ENCODE results near the gene CHN2.

CHN2 gene

GRCh38 chr7:29335188-29336083 is 140.9 kb downstream of the CHN2 start:
- no peaks in the 10 kb centered on the region for H3K27me3 ChIP-seq (ENCODE audit: control insufficient read depth in 5 of 5, insufficient read depth in 4 of 5, low read length in 5 of 5)
- H3K9ac ChIP-seq (ENCODE audit: low read length in 5 of 5): no peak overlapping the region
- no peaks in the 10 kb centered on the region for H3K36me3 ChIP-seq (ENCODE audit: control insufficient read depth in 5 of 5, insufficient read depth in 5 of 5, low read length in 5 of 5)
- peaks cover 2 to 26% (median 18%) of the 10 kb centered on the region in 5 donors for H3K4me1 ChIP-seq (ENCODE audit: control insufficient read depth in 5 of 5, insufficient read depth in 5 of 5, low read length in 5 of 5)
- no peak overlapping the region for H3K27ac ChIP-seq (ENCODE audit: low read depth, low read length)
- H3K4me3 ChIP-seq (ENCODE audit: low read depth in 1 of 5, low read length in 5 of 5): no peak overlapping the region
- no peaks in the 10 kb centered on the region for H3K9me3 ChIP-seq (ENCODE audit: control insufficient read depth in 5 of 5, low read length in 5 of 5)

- Histone ChIP-seq H3K27me3 (ENCODE audit: control insufficient read depth in 5 of 5, insufficient read depth in 4 of 5, low read length in 5 of 5) (no peaks in the 10 kb centered on the region), H3K27ac (ENCODE audit: low read depth, low read length) (no peak overlapping the region), H3K9ac (ENCODE audit: low read length in 5 of 5) (no peak overlapping the region), H3K36me3 (ENCODE audit: control insufficient read depth in 5 of 5, insufficient read depth in 5 of 5, low read length in 5 of 5) (no peaks in the 10 kb centered on the region), H3K4me3 (ENCODE audit: low read depth in 1 of 5, low read length in 5 of 5) (peak overlapping the region in 1 of 5 donors; percentile 11), H3K4me1 (ENCODE audit: control insufficient read depth in 5 of 5, insufficient read depth in 5 of 5, low read length in 5 of 5) (peaks cover 0 to 13% (median 7%) of the 10 kb centered on the region in 5 donors), H3K9me3 (ENCODE audit: control insufficient read depth in 5 of 5, low read length in 5 of 5) (no peaks in the 10 kb centered on the region)
These were observed 143.1 kb downstream of the CHN2 start for GRCh38 chr7:29337546-29338116.

DNA sequence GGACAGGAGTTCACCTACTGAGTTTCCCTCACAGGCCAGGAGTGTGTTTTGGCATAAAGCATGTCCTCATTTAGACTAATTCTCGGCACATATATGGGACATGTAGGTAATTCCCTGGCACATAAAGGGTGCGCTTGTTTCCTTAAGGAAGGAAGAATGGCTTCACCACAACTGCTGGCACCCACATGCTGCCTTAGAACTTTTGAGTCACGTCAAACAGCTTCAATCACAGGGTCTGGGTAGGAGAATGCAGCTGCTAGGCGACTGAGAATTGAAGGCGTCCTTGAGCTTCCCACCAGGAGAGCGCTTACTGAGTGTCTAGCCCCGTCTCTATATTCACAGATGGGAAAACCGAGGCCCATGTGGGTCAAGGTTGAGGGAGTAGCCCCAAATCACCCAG is 146.1 kb downstream of the CHN2 start:
- H3K4me3 ChIP-seq (ENCODE audit: low read depth in 1 of 5, low read length in 5 of 5): no peak overlapping the region
- H3K4me1 ChIP-seq (ENCODE audit: control insufficient read depth in 5 of 5, insufficient read depth in 5 of 5, low read length in 5 of 5): peaks cover 0 to 23% (median 11%) of the 10 kb centered on the region in 5 donors

GRCh38 chr7:29341156-29341555 is 146.6 kb downstream of the CHN2 start:
- Histone ChIP-seq H3K9me3 (ENCODE audit: control insufficient read depth in 5 of 5, low read length in 5 of 5) (no peaks in the 10 kb centered on the region), H3K4me3 (ENCODE audit: low read depth in 1 of 5, low read length in 5 of 5) (no peak overlapping the region), H3K36me3 (ENCODE audit: control insufficient read depth in 5 of 5, insufficient read depth in 5 of 5, low read length in 5 of 5) (no peaks in the 10 kb centered on the region), H3K27ac (ENCODE audit: low read depth, low read length) (no peak overlapping the region), H3K27me3 (ENCODE audit: control insufficient read depth in 5 of 5, insufficient read depth in 4 of 5, low read length in 5 of 5) (no peaks in the 10 kb centered on the region), H3K9ac (ENCODE audit: low read length in 5 of 5) (no peak overlapping the region), H3K4me1 (ENCODE audit: control insufficient read depth in 5 of 5, insufficient read depth in 5 of 5, low read length in 5 of 5) (peaks cover 0 to 23% (median 11%) of the 10 kb centered on the region in 5 donors)

More for the DNA sequence above, 146.1 kb downstream of the CHN2 start:
- H3K27ac ChIP-seq (ENCODE audit: low read depth, low read length): no peak overlapping the region
- H3K9ac ChIP-seq (ENCODE audit: low read length in 5 of 5): no peak overlapping the region
- no peaks in the 10 kb centered on the region for H3K9me3 ChIP-seq (ENCODE audit: control insufficient read depth in 5 of 5, low read length in 5 of 5)
- H3K36me3 ChIP-seq (ENCODE audit: control insufficient read depth in 5 of 5, insufficient read depth in 5 of 5, low read length in 5 of 5): no peaks in the 10 kb centered on the region
- H3K27me3 ChIP-seq (ENCODE audit: control insufficient read depth in 5 of 5, insufficient read depth in 4 of 5, low read length in 5 of 5): no peaks in the 10 kb centered on the region

DNA sequence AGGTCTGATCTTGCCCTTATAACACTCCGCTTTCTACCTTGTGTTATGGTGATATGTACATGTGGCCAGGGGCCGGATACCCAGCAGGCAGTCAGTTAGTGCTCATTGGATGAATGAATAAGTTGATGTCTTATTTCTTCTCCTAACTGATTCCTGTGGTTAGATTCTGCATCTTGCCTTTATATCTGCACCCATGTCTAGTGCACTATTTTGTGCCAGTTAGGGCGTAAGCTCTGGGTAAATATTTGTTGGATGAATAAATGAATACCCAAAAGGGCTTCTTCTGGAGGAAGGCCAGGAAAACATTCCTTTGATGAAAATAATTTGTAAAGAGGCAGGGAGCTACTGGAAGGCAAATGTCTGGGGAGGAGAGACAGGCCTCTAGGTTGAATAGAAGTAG is 148.2 kb downstream of the CHN2 start:
- no peak overlapping the region for H3K9ac ChIP-seq (ENCODE audit: low read length in 5 of 5)
- peaks cover 0 to 13% (median 11%) of the 10 kb centered on the region in 5 donors for H3K4me1 ChIP-seq (ENCODE audit: control insufficient read depth in 5 of 5, insufficient read depth in 5 of 5, low read length in 5 of 5)
- no peaks in the 10 kb centered on the region for H3K27me3 ChIP-seq (ENCODE audit: control insufficient read depth in 5 of 5, insufficient read depth in 4 of 5, low read length in 5 of 5)
- no peak overlapping the region for H3K27ac ChIP-seq (ENCODE audit: low read depth, low read length)
- H3K36me3 ChIP-seq (ENCODE audit: control insufficient read depth in 5 of 5, insufficient read depth in 5 of 5, low read length in 5 of 5): no peaks in the 10 kb centered on the region
- H3K4me3 ChIP-seq (ENCODE audit: low read depth in 1 of 5, low read length in 5 of 5): no peak overlapping the region
- no peaks in the 10 kb centered on the region for H3K9me3 ChIP-seq (ENCODE audit: control insufficient read depth in 5 of 5, low read length in 5 of 5)

GRCh38 chr7:29343399-29343798 is 148.8 kb downstream of the CHN2 start:
- H3K9me3 ChIP-seq (ENCODE audit: control insufficient read depth in 5 of 5, low read length in 5 of 5): no peaks in the 10 kb centered on the region
- peak overlapping the region in 1 of 5 donors; percentile 24 for H3K4me3 ChIP-seq (ENCODE audit: low read depth in 1 of 5, low read length in 5 of 5)
- no peak overlapping the region for H3K27ac ChIP-seq (ENCODE audit: low read depth, low read length)
- peaks cover 0 to 13% (median 11%) of the 10 kb centered on the region in 5 donors for H3K4me1 ChIP-seq (ENCODE audit: control insufficient read depth in 5 of 5, insufficient read depth in 5 of 5, low read length in 5 of 5)
- no peaks in the 10 kb centered on the region for H3K36me3 ChIP-seq (ENCODE audit: control insufficient read depth in 5 of 5, insufficient read depth in 5 of 5, low read length in 5 of 5)
- H3K9ac ChIP-seq (ENCODE audit: low read length in 5 of 5): no peak overlapping the region
- H3K27me3 ChIP-seq (ENCODE audit: control insufficient read depth in 5 of 5, insufficient read depth in 4 of 5, low read length in 5 of 5): no peaks in the 10 kb centered on the region

- H3K27ac ChIP-seq (ENCODE audit: low read depth, low read length): no peak overlapping the region
- peaks cover 0 to 13% (median 11%) of the 10 kb centered on the region in 5 donors for H3K4me1 ChIP-seq (ENCODE audit: control insufficient read depth in 5 of 5, insufficient read depth in 5 of 5, low read length in 5 of 5)
- no peak overlapping the region for H3K4me3 ChIP-seq (ENCODE audit: low read depth in 1 of 5, low read length in 5 of 5)
- H3K27me3 ChIP-seq (ENCODE audit: control insufficient read depth in 5 of 5, insufficient read depth in 4 of 5, low read length in 5 of 5): no peaks in the 10 kb centered on the region
- H3K9me3 ChIP-seq (ENCODE audit: control insufficient read depth in 5 of 5, low read length in 5 of 5): no peaks in the 10 kb centered on the region
- no peak overlapping the region for H3K9ac ChIP-seq (ENCODE audit: low read length in 5 of 5)
- no peaks in the 10 kb centered on the region for H3K36me3 ChIP-seq (ENCODE audit: control insufficient read depth in 5 of 5, insufficient read depth in 5 of 5, low read length in 5 of 5)
These were observed 149.9 kb downstream of the CHN2 start for GRCh38 chr7:29344334-29344978.

DNA sequence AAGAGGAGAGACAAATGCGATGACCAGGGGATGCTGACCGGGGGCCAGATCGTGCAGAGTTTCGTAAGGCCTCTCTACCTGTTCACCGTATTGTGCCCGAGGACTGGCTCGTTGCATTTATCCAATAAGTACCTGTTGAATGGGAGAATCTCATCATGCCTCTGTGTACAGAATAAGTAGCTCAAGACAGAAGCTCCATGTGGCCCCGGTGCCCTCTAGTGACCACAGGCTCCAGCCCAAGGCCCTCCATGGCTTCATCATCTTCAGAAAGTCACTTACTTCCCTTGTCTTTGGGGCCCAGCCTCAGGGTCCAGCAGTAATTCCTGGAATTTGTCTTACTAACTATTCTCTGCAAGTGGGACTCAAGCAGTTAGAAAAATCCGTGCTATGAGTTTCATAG is 151.0 kb downstream of the CHN2 start:
- Histone ChIP-seq H3K4me1 (ENCODE audit: control insufficient read depth in 5 of 5, insufficient read depth in 5 of 5, low read length in 5 of 5) (peaks cover 0 to 13% (median 11%) of the 10 kb centered on the region in 5 donors), H3K36me3 (ENCODE audit: control insufficient read depth in 5 of 5, insufficient read depth in 5 of 5, low read length in 5 of 5) (no peaks in the 10 kb centered on the region), H3K9me3 (ENCODE audit: control insufficient read depth in 5 of 5, low read length in 5 of 5) (no peaks in the 10 kb centered on the region), H3K27me3 (ENCODE audit: control insufficient read depth in 5 of 5, insufficient read depth in 4 of 5, low read length in 5 of 5) (no peaks in the 10 kb centered on the region), H3K4me3 (ENCODE audit: low read depth in 1 of 5, low read length in 5 of 5) (no peak overlapping the region), H3K27ac (ENCODE audit: low read depth, low read length) (no peak overlapping the region), H3K9ac (ENCODE audit: low read length in 5 of 5) (no peak overlapping the region)

GRCh38 chr7:29346231-29346978 is 151.8 kb downstream of the CHN2 start:
- Histone ChIP-seq H3K9me3 (ENCODE audit: control insufficient read depth in 5 of 5, low read length in 5 of 5) (no peaks in the 10 kb centered on the region), H3K27me3 (ENCODE audit: control insufficient read depth in 5 of 5, insufficient read depth in 4 of 5, low read length in 5 of 5) (no peaks in the 10 kb centered on the region), H3K27ac (ENCODE audit: low read depth, low read length) (no peak overlapping the region), H3K36me3 (ENCODE audit: control insufficient read depth in 5 of 5, insufficient read depth in 5 of 5, low read length in 5 of 5) (no peaks in the 10 kb centered on the region), H3K4me3 (ENCODE audit: low read depth in 1 of 5, low read length in 5 of 5) (no peak overlapping the region), H3K4me1 (ENCODE audit: control insufficient read depth in 5 of 5, insufficient read depth in 5 of 5, low read length in 5 of 5) (peaks cover 0 to 13% (median 11%) of the 10 kb centered on the region in 5 donors), H3K9ac (ENCODE audit: low read length in 5 of 5) (no peak overlapping the region)
